Globus pallidus (tissue), 1 donor: ENCODE data around the gene DHRS12.

Source experiments
- DNase-seq: peaks from one replicate; pipeline ENCODE4 v3.0.0-alpha.2; 2015; ENCODE audit warnings: low spot score

Gene DHRS12

DNA sequence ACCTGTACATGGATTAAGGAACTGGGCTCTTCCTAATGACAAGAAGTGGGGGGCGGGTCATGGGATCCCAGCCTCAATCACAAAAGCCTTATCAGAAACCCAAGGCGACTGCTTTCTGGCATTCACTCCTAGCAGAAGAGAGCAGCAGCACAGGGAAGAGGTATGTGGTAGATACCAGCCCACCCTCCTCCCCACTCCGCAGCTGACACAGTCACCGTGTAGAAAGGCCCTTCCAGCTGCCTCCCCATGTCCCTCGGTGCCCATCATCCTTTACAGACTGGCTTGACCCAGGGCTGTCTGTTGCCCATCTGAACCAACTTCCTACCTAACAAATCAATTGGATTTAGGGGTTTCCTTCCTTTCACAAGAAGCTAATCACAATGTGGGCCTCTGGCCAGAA is 3.1 kb upstream of the DHRS12 start:
- no peak for DNase-seq

DNA sequence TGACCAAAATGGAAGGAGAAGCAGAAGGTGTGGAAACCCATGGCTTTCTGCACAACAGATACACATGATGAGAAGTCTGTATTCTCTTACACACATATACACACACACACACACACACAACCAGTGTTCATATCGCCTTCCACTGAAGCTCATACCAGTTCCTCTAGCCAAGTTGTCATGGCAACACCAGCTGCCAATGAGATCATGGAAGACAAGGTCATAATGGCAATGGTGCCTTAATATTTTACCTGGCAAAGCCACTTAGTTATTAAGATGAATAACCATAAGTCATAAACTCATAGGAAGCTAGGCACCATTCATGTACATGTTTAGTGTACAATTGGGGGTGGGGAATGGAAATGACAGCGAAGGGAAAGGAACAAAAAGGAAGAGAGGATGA is 2.6 kb upstream of the DHRS12 start:
- DNase-seq = no peak

- DNase-seq = no peak
Measured at GRCh38 chr13:51805925-51806324, 2.0 kb upstream of the DHRS12 start.

DNA sequence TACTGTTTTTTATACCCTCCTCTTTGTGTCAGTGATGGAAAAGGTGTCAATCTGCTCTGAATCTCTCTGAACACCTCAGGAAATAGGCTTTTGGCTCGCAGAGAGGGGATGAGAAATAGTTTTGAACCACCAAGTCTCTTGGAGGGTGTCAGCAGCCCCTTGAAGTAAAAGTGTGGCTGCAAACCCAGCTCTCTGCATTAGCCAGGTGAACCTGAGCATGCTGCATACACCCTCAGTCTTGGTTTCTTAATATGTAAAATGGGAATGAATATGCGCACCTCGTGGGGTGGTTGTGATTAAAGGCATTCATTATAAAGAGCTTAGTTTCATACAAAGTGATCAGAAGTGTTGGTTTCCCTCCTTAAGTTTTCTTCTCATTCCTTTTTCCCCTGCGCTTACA is 1.4 kb upstream of the DHRS12 start:
- no peak for DNase-seq

DNA sequence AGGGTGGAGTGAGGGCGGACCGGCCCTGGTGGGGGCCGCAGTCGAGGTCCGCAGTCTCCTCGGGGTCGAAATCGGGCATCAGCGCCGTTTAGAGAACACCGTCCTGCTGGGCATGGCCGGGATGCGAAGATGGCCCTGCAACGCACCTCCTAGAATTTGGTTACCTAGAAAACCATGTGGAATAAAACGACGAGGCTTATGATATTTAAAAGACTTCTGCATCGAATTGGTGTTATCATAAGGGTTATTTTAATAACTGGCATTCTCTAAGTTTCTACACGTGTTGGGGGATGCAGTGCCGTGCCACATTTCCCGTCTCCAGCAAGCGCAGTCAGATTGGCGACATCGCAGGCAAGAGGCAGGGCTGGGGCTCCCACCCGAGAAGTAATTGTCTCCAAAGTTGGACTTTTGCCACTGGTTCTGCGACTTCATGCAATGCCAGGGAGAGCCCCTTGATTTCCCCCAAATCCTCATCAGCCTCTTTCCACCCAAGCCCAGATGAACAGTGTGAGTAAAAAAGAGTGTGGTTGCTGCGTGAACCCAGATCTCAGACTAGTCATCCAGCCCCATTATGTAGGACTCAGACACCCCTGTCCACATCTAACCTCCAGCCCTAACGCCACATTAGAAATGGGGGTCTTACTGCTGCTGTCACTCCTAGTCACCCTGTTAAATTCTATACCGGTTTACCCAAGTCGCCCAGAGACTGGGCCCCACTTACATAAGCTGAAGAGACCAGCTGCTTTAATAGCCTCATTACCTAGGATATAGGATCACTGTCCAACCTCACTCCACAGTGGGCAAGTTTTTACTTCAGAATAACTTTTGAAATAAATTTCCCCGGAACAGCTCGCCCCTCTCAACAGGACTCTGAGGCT is 571 bp upstream of the DHRS12 start:
- DNase-seq = peak; percentile 70

DNA sequence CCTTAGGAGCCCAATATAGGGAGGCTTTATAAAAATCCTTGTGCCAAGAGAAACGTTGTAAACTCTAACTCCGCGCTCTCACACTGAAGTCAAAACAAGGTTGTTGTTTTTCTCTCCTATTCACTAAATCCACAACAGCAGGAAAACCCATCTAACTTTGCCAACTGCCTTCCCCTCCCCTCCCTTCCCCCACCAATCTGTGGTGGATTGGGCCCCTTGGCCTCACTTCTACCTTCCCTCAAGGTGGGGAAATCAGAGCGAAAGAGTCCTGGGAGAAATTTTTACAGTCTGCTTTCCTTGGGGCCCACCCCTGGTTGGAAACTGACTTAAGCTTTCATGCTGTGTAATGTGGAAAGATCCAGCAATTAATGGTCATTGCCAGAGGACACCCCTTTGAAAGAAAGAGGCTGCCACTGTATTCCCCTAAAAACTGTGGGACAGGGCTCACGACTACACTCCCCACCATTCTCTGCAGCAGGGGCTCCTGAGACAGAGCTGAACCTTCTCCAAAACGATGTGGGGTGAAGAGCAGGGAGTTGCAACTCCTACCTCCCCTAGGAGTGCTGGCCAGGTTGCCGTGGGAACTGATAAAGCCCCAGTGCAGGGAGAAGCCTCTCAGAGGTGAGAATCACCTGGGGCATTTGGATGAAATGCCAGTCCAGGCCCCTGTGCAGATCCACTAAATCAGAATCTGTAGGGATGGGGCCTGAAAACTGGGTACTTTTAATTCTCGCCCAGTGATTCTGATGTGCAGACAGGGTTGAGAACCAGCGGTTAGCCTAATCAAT is 1.1 kb downstream of the DHRS12 start:
- DNase-seq = peak; percentile 43

DNA sequence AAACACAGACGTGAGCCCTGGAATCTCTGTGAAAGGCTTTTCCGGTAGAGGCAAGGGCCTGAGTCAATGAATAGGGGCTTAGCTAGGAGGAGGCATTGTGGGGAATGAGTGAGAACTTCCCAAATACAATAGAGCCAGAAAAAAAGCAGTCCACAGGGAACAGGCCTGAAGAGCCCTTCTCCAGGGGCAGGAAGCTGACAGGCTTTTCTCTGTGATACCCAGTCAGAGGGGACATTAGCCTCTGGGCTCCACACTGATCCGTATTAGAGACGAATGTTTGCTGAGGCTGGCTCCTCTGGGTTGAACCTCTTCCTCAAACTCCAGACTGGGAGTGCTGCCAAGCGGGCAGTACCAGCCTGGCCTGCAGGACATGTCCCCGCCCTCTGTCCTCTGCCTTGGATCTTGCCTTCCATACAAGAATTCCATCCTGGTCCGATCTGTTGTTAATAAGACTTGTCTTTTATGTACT is 2.3 kb downstream of the DHRS12 start:
- DNase-seq = peak; percentile 87

- DNase-seq = no peak
Measured at GRCh38 chr13:51800486-51800885, 3.5 kb downstream of the DHRS12 start.

DNA sequence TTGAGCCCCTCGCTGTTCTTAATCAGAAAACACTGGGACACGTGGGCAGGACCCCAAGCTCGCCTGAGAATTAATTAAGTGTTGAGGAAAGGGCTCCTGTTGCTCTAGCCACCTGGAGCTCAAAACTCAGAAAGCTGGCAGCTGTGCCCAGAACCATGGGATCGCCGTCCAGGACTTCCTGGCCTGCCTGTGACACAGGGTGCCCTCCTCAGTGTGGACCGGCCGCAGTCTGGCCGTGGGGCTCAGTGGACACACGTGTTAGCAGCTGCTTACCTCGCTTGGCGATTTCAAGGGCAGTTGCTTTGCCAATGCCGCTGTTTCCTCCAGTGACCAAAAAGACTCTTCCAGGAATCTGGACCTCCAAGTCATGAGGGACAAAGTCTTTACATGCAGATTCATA is 4.7 kb downstream of the DHRS12 start:
- no peak for DNase-seq

- no peak for DNase-seq
Measured at GRCh38 chr13:51797664-51798488, 6.1 kb downstream of the DHRS12 start.

DNA sequence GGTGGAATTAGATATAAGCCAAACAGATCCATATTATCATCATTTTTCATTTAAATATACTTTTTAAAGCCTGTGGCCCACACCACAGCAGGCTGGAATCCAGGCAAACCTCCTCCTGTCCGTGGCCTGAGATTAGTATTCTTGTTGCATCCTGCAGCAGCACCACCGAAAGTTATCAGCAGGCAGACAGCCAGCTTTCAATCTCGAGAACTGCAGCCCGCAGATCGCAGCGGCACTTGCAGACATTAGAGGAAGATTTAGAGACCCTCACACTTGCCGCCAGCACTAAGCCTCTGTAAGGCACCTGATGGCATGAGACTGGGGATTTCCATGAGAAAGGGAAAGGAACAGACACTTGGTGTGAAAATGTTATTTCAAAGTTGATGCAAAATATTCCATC is 7.4 kb downstream of the DHRS12 start:
- no peak for DNase-seq

GRCh38 chr13:51795419-51795818 is 8.5 kb downstream of the DHRS12 start:
- DNase-seq = no peak

DNA sequence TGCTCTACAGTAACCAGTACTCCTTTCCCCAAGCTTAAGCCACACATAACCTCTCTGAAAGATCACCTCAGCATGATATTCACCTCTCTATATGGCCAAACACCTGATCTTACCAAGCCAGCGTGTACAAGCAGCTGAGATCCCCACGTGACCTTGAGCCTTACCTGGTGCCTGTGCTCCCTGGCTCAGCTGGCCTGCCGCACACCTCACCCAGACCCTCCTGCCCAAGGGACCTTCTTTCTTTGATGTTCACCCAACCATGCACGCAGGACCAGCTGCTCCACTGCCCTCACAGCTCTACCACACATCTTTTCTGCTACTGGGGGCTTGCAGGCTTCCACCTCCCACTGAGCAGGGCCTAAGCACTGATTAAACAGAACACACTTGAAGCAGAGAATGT is 9.0 kb downstream of the DHRS12 start:
- no peak for DNase-seq

GRCh38 chr13:51793570-51794271 is 10.2 kb downstream of the DHRS12 start:
- peak; percentile 60 for DNase-seq

GRCh38 chr13:51786425-51787265 is 17.3 kb downstream of the DHRS12 start:
- DNase-seq = no peak

GRCh38 chr13:51785712-51786424 is 18.1 kb downstream of the DHRS12 start:
- DNase-seq = peak; percentile 46

- no peak for DNase-seq
Measured at GRCh38 chr13:51784097-51784496, 19.9 kb downstream of the DHRS12 start.

GRCh38 chr13:51783428-51784094 is 20.4 kb downstream of the DHRS12 start:
- no peak for DNase-seq

GRCh38 chr13:51782026-51782710 is 21.8 kb downstream of the DHRS12 start:
- no peak for DNase-seq
